NCI-H345 treated with DMSO at 0.1 percent for 48 hours (cell line): ENCODE data around the gene C6.
"Not testable (repeated sequence)": the region's sequence is repeated elsewhere in the genome, so short reads cannot be mapped to it uniquely, and the experiment has no call there.

Experiments used
- DNase-seq: peaks from one replicate; lab custom pipeline; 2025; ENCODE audit not compliant: unreplicated experiment; lab: John Stamatoyannopoulos, UW

Gene C6

DNA sequence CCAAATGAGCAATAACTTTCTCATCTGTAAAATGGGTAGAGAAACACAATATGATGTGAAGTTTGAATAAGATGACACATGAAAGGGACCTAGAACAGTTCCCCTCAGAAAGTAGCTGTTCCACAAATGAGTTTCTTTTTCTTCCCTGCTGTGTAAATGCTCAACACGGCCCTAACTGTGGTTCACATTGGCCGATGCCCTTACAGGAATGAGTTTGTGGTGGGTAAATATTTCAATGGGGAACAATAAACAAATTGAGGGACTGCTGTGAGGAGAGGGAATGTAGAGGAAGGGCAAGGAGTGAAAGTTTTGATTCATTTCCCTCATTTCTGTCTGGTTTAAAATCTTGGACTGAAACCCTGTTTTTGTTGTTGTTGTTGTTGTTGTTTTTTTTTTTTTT lies 12.8 kb downstream of the C6 start:
- DNase-seq, result no peak

GRCh38 chr5:41199660-41200059 lies 13.7 kb downstream of the C6 start:
- no peak for DNase-seq

- no peak for DNase-seq
These were observed 17.1 kb downstream of the C6 start for GRCh38 chr5:41196197-41196596.

- no peak for DNase-seq
These were observed 18.1 kb downstream of the C6 start for GRCh38 chr5:41195228-41195627.

DNA sequence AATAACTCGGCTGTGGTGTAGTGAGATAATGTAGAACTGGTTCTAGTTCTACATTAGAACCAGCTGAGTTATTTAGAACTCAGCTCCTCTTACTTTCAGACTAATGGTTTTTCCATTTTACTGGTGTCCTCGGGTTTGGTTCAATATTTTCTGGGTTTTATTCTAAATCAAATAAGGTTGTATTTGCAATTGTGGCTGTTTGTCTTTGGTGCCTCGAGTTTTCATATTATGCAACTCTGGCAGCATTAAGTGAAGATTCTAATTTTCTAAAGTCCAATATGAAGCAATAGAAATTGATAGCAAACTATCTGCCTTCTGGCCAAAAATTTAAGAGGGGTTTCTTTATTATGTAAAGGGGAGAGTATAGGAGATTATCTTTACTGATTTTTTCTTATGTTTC lies 19.0 kb downstream of the C6 start:
- no peak for DNase-seq

DNA sequence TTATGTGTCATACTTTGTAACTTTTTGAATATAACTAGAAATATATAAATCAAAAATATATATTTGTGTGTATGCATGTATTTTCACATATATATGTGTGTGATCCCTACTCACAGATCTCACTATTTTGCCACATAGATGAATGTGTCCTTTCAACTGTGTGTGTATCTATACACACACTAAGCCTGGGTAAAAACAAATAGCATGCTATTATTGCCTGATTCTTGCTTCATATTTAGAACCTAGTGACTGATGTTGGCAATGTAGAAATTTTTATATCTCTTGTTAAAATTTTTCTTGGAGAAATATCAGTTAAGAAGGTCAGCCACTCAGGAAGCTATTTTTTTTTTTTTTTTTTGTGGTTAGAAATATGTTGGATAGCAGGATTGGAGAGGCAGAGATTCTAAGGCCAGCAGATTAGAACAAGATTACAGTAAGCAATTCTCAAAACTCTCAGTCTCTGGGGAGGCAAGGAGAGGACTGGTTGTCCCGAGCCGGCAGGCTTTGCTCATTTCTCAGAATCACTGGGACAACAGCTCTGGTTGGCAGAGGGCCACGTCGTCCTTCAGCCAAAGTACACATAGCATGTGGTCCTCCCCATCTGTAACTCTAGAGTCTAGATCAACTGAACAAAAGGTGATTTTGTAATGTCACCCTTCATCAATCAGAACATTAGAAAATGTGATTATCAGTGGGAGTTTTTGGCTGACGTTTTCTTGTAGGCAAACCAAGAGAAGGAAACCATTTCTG lies 19.7 kb downstream of the C6 start:
- DNase-seq, result no peak

- no peak for DNase-seq
These were observed 22.1 kb downstream of the C6 start for GRCh38 chr5:41191249-41191648.

DNA sequence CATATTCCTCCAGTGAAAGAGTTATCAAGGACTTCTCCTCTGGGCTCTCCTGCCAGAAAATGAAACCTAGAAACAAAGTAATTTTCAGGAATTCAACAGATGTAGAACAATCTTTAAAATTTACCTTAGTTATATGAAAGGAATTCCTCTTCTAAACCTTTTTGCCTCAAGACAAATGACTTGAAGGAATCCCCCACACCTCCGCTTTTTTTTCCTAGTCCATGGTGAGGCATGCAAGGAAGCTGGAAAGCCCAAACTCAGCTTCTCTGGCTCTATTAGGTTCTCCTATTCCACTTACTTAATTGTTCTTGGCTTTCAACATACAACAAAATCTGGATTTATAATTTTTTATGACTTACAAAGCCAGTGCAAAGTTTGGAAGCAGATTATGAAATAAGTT lies 27.2 kb downstream of the C6 start:
- no peak for DNase-seq

DNA sequence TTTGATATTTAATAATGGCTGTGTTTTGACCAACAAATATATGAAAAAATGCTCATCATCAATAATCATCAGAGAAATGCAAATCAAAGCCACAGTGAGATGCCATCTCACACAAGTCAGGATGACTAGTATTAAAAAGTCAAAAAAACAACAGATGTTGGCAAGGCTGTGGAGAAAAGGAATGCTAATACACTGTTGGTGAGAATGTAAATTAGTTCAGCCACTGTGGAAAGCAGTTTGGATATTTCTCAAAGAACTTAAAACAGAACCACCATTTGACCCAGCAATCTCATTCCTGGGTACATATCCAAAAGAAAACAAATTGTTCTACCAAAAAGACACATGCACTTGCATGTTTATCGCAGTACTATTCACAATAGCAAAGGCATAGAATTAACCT lies 30.0 kb downstream of the C6 start:
- not testable (repeated sequence) for DNase-seq

DNA sequence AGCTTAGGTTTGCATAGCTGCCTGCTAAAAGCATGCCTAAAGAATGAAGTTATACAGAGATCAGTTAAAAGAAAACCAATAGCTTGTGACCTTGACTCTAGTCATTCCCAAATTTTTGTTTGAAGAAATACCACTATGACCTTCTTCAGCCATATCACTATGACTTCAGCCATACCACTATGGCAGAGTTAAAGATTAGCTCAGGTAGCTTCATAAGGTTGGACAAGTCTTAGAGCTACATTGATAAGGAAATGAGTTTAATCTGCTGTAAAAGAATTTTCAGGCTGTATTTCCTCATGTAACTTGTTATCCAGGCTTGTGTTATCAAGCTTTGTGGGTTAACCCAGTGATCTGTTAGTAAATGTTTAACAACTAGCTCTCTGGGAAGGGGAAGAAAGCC lies 30.7 kb downstream of the C6 start:
- DNase-seq, result no peak

DNA sequence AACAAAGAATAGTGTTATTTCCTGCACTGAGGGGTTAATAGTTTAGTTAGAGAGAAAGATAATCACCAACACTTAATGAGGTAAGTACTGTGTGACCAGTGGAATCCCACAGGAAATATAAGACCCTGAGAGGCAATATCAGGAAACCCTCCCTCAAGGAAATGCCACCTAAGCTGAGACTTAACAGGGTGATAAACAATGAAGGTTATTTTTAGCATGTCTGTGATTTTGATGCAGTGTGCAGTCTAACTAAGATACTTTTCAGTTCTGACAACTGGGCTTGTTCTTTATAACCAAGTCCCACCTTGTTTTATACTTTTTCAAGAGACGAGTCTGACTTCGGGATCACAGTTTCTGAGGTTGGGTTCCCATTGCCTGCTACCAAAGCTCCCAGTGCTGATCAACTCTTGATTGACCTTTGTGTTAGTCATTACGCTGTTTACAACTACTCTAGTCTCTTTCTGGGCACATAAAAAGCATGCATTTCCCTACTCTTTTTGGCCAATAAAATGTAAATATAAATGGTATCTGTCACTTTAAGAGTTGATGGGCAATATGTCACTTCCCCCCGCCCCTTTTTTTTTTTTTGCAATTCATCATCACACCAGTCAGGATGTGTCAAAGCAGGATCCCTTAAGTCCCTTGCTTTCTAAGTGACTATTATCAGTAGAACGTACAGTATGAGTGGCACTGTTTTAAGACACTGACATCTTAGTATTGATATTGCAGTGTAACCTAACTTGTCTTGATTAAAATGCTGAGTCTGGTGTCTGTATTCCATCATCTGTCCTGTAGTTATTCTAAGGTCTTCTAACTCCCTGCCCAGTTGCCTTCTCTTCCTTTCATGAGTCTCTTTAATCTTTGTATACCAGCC lies 31.4 kb downstream of the C6 start:
- no peak for DNase-seq

DNA sequence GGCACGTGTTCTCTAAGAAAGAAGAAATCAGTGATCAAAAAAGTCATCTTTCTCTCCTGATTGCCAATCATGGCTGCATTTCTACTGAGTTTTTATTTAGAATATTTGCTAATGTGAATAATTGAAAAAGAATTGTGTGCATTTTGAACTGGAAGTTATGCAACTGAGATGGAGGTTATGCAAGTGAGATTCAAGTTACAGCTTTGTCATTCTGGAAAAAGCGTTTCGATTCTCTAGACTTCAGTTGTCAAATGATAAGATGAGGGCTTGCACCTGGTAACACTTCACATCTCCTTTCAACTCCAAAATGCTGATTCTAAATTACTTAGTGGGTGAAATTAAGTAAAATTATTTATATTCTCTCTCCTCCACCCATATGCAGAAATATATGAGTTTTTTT lies 36.4 kb downstream of the C6 start:
- DNase-seq, result no peak

DNA sequence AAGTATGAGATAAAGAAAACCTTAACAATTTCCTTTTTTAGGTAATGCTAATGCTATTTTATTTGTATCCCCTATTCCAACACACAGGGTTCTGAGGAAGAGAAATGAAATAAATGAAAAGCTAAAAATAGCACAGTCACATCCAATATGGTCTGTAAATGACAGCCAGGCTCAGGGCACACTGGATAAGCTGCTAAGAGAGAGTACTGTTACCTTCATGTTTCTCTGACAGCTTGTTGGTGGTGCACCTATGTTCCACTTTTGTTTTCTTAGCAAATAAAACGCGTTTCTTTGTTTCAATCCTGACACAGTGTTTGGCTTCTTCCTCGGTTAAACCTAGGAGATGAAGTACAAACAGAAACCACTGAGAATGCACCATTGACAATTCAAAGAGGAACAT lies 41.3 kb downstream of the C6 start:
- no peak for DNase-seq

DNA sequence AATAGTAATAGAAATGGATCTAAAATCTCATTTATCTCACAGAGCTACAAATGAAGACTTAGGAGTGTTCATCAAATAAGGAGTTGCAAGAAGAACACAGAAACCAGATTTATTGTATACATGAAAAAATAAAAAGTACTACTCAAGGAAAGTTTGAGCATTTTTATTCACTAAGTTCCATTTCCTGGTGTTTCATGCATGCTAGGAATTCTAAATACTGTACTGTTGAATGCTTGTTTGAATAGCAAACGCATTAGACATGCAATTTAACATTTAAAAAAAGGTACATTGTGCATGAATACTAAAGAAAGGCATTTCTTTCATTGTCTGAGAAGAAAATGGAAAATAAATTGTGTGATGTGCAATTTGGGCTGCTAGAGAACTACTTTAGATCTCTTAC lies 52.1 kb downstream of the C6 start:
- DNase-seq, result no peak

- DNase-seq, result no peak
These were observed 55.9 kb downstream of the C6 start for GRCh38 chr5:41157272-41157894.

GRCh38 chr5:41156739-41157138 lies 56.6 kb downstream of the C6 start:
- no peak for DNase-seq

DNA sequence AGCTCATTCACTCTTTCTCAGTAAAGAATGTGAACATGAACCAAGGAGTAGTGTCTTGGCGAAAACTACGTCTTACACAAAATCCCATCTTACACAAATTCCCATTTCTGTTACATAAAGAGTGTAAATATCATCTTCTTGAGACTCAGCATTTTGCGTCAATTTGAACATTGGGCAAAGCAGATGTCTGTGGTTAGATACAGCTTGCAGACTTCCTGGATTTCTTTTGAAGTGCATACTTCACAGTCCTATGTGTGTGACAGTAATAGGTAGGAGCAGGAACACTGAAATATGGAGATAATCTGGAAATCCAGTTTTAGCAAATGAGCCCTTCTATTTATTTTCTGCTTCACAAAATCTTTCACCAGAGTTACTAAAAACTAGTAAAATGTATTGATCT lies 58.8 kb downstream of the C6 start:
- no peak for DNase-seq

DNA sequence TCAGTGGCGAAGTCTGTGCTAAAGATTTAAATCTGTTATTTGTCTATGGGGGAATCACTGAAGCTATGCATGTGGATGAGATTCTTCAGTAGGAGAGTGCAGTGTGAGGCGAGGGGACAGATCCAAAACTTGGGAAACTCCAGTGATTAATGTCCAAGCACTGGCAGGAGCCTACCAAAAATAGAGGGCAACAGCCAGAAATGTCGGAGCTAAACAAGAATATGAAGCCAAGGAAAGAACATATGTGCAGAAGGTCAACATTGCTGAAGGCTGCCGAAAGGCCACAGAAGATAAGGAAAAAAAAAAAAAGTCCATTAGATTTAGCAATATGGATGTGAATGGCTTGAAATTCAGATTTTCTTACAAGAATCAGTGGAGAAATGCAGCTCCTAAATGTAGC lies 61.8 kb downstream of the C6 start:
- no peak for DNase-seq

- no peak for DNase-seq
These were observed 64.9 kb downstream of the C6 start for GRCh38 chr5:41148448-41148847.

DNA sequence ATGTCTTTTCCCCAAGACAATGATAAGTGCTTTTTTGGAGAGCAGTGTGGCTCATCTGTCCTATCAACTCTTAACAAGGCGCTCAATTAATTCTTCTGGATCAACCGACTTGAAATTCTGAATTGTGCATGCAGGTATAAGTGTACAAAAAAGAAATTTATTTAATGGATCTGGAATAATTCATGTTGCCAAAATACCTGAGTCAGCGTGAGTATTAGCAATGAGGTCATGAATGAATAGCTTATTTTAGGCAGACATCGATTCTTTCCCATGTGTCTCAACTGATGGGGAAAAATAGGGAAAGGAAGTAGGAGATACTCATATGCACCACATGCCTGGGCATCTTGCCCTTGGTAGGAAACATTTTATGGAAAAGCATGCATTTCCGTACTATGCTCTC lies 68.0 kb downstream of the C6 start:
- no peak for DNase-seq

GRCh38 chr5:41143131-41143901 lies 70.0 kb downstream of the C6 start:
- no peak for DNase-seq
